ENCODE measurements around the gene CORIN.

Gene CORIN

DNA sequence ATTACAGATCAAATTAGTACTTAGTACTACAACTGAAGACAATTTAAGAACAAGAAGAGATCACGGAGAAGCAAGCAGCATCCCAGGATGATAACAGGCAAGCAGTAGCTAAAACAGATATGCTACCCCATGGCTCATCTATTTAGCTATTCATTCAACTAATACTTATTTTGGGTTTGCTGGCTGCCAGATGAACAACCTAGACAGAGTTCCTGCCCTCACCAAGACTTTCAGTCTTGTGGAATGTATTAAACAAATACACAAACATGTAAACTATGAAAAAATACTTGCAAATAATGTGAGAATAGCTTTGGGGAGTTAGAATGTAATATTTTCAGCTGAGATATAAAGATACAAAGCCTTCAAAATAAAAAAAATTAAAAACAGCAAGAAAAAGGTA, 2.4 kb upstream of the CORIN start:
- no peak overlapping the region for H3K9ac ChIP-seq (ENCODE audit: low read length)
- H3K79me2 ChIP-seq (ENCODE audit: low read length) = no peaks in the 10 kb centered on the region
- H3K4me1 ChIP-seq (ENCODE audit: low read length) = peaks cover 37% of the 10 kb centered on the region
- H3K4me3 ChIP-seq (ENCODE audit: low read length) = no peak overlapping the region
- H3K27me3 ChIP-seq (ENCODE audit: low read depth, low read length) = no peaks in the 10 kb centered on the region
- H3K4me2 ChIP-seq (ENCODE audit: low read length) = no peak overlapping the region
- peaks cover 10% of the 10 kb centered on the region; the same call in 1 of the 2 replicates for H4K20me1 ChIP-seq (ENCODE audit: insufficient read depth, low read length)
- H2AFZ ChIP-seq (ENCODE audit: low read depth, low read length) = no peak overlapping the region
- no peak overlapping the region for H3K27ac ChIP-seq (ENCODE audit: low read length)
- TF ChIP-seq CTCF (IDR thresholded peaks at IDR 0.05; ENCODE audit: low read depth, low read length) (no peak), EZH2phosphoT487 (IDR thresholded peaks at IDR 0.05; ENCODE audit: low read depth) (no peak)
- peaks cover 23% of the 10 kb centered on the region for H3K36me3 ChIP-seq (replicated peaks; ENCODE audit: low read depth, low read length)
- no peaks in the 10 kb centered on the region for H3K9me3 ChIP-seq (ENCODE audit: insufficient read depth, low read length)

- peak; percentile 64 for TF ChIP-seq CTCF (IDR thresholded peaks at IDR 0.05; ENCODE audit: low read depth, low read length)
- no peak for TF ChIP-seq EZH2phosphoT487 (IDR thresholded peaks at IDR 0.05; ENCODE audit: low read depth)
- H3K27ac ChIP-seq (ENCODE audit: low read length) = peak overlapping the region; percentile 41
- H3K36me3 ChIP-seq (replicated peaks; ENCODE audit: low read depth, low read length) = peaks cover 22% of the 10 kb centered on the region
- no peaks in the 10 kb centered on the region for H3K27me3 ChIP-seq (ENCODE audit: low read depth, low read length)
- H2AFZ ChIP-seq (ENCODE audit: low read depth, low read length) = no peak overlapping the region
- peaks cover 10% of the 10 kb centered on the region; the same call in 1 of the 2 replicates for H4K20me1 ChIP-seq (ENCODE audit: insufficient read depth, low read length)
- no peaks in the 10 kb centered on the region for H3K9me3 ChIP-seq (ENCODE audit: insufficient read depth, low read length)
- peak overlapping the region; percentile 42 for H3K4me2 ChIP-seq (ENCODE audit: low read length)
- H3K4me1 ChIP-seq (ENCODE audit: low read length) = peaks cover 37% of the 10 kb centered on the region
- no peaks in the 10 kb centered on the region for H3K79me2 ChIP-seq (ENCODE audit: low read length)
- no peak overlapping the region for H3K9ac ChIP-seq (ENCODE audit: low read length)
- no peak overlapping the region for H3K4me3 ChIP-seq (ENCODE audit: low read length)
These were observed 1.4 kb upstream of the CORIN start for GRCh38 chr4:47839259-47839658.

DNA sequence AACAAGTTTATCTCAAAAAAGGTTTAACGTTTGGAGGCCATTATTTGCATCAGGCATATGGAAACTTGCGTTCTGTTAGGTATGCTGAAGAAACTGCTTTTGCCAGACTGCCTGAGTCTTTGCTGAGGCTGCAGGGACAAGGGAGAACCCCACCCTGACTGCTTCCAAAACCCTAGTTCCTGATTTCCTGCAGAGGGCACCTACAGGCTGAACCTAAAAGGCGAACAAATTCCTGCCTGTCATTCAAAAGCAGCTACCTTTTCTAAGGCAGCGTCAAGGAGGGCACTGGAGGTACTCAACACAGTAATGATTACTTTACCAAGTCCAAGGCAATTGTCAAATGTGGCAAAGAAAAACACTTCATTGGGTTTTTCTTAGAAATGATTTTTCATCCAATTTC, 578 bp upstream of the CORIN start:
- no peak overlapping the region for H3K4me2 ChIP-seq (ENCODE audit: low read length)
- peaks cover 15% of the 10 kb centered on the region for H3K36me3 ChIP-seq (replicated peaks; ENCODE audit: low read depth, low read length)
- no peaks in the 10 kb centered on the region for H3K79me2 ChIP-seq (ENCODE audit: low read length)
- H3K4me1 ChIP-seq (ENCODE audit: low read length) = peaks cover 37% of the 10 kb centered on the region
- no peak overlapping the region for H3K4me3 ChIP-seq (ENCODE audit: low read length)
- no peaks in the 10 kb centered on the region for H3K9me3 ChIP-seq (ENCODE audit: insufficient read depth, low read length)
- H3K27me3 ChIP-seq (ENCODE audit: low read depth, low read length) = no peaks in the 10 kb centered on the region
- peaks cover 10% of the 10 kb centered on the region; the same call in 1 of the 2 replicates for H4K20me1 ChIP-seq (ENCODE audit: insufficient read depth, low read length)
- H3K27ac ChIP-seq (ENCODE audit: low read length) = no peak overlapping the region
- no peak for TF ChIP-seq CTCF (IDR thresholded peaks at IDR 0.05; ENCODE audit: low read depth, low read length)
- TF ChIP-seq EZH2phosphoT487 (IDR thresholded peaks at IDR 0.05; ENCODE audit: low read depth) = no peak
- no peak overlapping the region for H3K9ac ChIP-seq (ENCODE audit: low read length)
- no peak overlapping the region for H2AFZ ChIP-seq (ENCODE audit: low read depth, low read length)

DNA sequence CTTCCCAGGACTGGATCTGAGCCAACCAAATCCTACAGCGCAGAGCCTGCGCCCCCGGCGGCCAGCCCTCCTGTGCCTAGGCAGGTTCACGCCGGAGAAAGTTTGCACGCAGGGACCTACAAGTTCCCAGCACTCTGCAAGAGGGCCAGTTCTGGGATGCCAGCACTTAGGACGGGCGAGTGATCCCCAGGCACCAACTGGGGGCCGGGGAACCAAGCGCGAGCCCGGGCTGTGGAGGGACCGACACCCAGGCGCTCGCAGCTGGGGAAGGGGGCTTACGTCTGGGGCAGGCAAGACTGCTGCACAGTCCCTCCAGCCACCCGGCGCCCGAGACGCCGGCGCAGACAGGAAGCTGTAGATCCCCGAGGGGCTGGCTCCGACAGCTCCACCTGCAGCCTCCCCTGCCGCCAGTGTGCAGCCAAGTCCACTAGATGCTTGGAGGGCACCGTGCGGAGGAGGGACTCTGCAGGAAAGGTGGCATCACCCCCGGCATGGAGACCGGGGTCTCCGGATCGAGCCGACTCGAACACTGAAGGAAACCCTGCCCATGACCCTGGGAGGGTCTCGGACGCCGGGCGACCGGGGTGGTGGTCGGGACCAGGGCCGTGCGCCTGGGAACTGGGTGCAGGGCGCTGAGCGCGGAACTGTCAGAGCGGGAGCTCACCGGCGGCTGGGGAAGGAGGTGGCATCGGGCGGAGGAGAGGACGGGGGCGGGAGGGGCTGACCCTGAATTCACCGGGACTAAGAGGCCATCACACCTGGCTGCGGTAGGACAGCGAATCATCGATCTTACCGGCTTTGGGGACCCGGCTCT, 566 bp downstream of the CORIN start:
- H4K20me1 ChIP-seq (ENCODE audit: insufficient read depth, low read length) = peaks cover 10% of the 10 kb centered on the region; the same call in 1 of the 2 replicates
- H3K27ac ChIP-seq (ENCODE audit: low read length) = no peak overlapping the region
- peak overlapping the region; percentile 88 for H3K4me2 ChIP-seq (ENCODE audit: low read length)
- H3K4me3 ChIP-seq (ENCODE audit: low read length) = peak overlapping the region; percentile 89
- TF ChIP-seq CTCF (IDR thresholded peaks at IDR 0.05; ENCODE audit: low read depth, low read length) (no peak; the same call in 1 of the 2 replicates), EZH2phosphoT487 (IDR thresholded peaks at IDR 0.05; ENCODE audit: low read depth) (no peak)
- H3K36me3 ChIP-seq (replicated peaks; ENCODE audit: low read depth, low read length) = peaks cover 3% of the 10 kb centered on the region
- H2AFZ ChIP-seq (ENCODE audit: low read depth, low read length) = peak overlapping the region; percentile 59; the same call in 1 of the 2 replicates
- H3K4me1 ChIP-seq (ENCODE audit: low read length) = peaks cover 37% of the 10 kb centered on the region
- no peaks in the 10 kb centered on the region for H3K79me2 ChIP-seq (ENCODE audit: low read length)
- H3K27me3 ChIP-seq (ENCODE audit: low read depth, low read length) = no peaks in the 10 kb centered on the region
- no peaks in the 10 kb centered on the region for H3K9me3 ChIP-seq (ENCODE audit: insufficient read depth, low read length)
- peak overlapping the region; percentile 67 for H3K9ac ChIP-seq (ENCODE audit: low read length)
